ENCODE results near the gene ALK. TPM values are rescaled to one million over a fixed set of nuclear protein-coding genes. Genes with fewer than 3 reads are reported as not detected.

ALK gene
- total and polyA plus RNA-seq, 12 donors = 0.09 to 1.8 (median 0.53) TPM; not detected in 1

DNA sequence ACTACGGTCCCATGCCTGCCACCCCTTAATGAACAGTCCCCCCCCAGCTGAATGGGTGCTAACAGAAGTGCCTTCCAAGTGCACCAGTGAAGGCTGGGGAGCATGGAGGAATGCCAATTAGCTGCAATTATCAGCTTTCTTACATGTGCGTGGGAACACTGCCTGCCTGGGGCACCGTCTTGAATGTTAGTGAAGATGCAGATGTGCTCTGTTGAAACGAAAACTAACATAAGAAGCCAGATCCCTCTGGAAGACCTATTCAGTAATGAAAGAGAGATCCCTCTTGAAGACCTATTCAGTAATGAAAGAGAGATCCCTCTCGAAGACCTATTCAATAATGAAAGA is 651.6 kb downstream of the ALK start:
- no peak overlapping the region for H3K27ac ChIP-seq
- no peak for TF ChIP-seq POLR2A (IDR thresholded peaks at IDR 0.05)
- TF ChIP-seq, protein P1, sequence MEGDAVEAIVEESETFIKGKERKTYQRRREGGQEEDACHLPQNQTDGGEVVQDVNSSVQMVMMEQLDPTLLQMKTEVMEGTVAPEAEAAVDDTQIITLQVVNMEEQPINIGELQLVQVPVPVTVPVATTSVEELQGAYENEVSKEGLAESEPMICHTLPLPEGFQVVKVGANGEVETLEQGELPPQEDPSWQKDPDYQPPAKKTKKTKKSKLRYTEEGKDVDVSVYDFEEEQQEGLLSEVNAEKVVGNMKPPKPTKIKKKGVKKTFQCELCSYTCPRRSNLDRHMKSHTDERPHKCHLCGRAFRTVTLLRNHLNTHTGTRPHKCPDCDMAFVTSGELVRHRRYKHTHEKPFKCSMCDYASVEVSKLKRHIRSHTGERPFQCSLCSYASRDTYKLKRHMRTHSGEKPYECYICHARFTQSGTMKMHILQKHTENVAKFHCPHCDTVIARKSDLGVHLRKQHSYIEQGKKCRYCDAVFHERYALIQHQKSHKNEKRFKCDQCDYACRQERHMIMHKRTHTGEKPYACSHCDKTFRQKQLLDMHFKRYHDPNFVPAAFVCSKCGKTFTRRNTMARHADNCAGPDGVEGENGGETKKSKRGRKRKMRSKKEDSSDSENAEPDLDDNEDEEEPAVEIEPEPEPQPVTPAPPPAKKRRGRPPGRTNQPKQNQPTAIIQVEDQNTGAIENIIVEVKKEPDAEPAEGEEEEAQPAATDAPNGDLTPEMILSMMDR (IDR thresholded peaks at IDR 0.05) = no peak
- H3K9me3 ChIP-seq (replicated peaks in 1 of 3) = no peaks in the 10 kb centered on the region
- no peak overlapping the region for H3K4me3 ChIP-seq
- H3K36me3 ChIP-seq (replicated peaks in 1 of 2) = no peaks in the 10 kb centered on the region
- intact Hi-C loops (cut with DNase I) = no loop called here
- H3K4me1 ChIP-seq (replicated peaks in 1 of 2) = no peaks in the 10 kb centered on the region
- DNase-seq = no peak
- no peaks in the 10 kb centered on the region for H3K27me3 ChIP-seq
- WGBS, 4 donors = 78 to 82% (median 79%) methylated on average over 5 of the region's 5 CpGs

DNA sequence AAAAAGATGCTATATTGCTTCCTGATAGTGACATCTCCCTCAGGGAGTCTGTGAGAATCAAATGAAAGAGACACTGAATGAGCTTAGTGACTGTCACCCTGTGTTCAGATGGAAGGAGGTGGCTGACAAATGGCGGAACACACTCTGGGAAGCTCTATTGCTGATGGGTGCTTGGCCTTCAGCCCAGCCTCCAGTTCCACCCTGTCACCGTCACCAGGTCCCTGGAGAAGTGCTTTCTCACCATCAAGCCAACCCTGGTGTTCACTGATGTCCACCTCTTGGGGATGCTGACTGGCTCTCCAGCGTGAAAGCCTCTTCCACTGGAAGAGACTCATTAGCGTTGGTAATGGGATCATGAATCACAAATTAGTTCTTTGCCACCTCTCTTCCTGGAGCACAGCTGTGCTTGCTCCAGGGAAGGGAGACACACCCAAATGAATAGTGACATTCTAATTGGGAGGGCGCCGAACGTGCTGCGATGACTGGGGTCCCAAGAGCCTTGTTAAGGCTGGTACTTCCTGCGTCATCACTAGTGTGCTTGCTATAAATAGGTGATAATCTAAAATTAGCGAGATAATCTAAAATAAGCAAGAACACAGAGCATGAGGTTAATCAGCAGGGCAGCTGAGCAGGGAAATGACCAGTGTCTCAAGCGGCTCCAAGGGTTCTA is 652.2 kb downstream of the ALK start:
- TF ChIP-seq, protein P1 (IDR thresholded peaks at IDR 0.05) = no peak
- TF ChIP-seq POLR2A (IDR thresholded peaks at IDR 0.05) = no peak
- no peaks in the 10 kb centered on the region for H3K9me3 ChIP-seq (replicated peaks in 1 of 3)
- intact Hi-C loops (cut with DNase I) = no loop called here
- H3K36me3 ChIP-seq (replicated peaks in 1 of 2) = no peaks in the 10 kb centered on the region
- no peaks in the 10 kb centered on the region for H3K4me1 ChIP-seq (replicated peaks in 1 of 2)
- DNase-seq = no peak
- no peaks in the 10 kb centered on the region for H3K27me3 ChIP-seq
- H3K27ac ChIP-seq = no peak overlapping the region
- H3K4me3 ChIP-seq = no peak overlapping the region
- WGBS, 4 donors = 79 to 91% (median 85%) methylated on average over 11 of the region's 11 CpGs

DNA sequence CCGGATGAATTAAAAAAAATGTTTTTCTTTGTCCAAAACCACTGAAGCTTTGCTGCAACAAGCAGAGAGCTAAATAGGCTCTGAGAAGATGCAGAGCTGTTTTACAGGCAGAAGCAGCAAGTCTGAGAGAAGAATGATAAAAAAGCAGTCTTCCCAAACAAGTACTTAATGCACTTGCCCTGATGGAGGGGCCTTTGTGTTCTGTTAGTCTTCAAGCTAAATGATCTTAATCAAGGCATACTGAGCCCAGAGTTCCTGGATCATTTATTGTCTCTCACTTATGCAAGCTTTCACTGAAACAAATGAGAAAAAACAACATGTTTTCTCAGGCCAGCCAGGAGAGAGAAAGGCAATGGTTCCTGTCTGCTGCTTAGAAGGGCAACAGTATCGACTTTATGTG is 653.7 kb downstream of the ALK start:
- Histone ChIP-seq H3K27me3 (no peaks in the 10 kb centered on the region), H3K4me3 (no peak overlapping the region), H3K4me1 (replicated peaks in 1 of 2) (no peaks in the 10 kb centered on the region), H3K27ac (no peak overlapping the region), H3K36me3 (replicated peaks in 1 of 2) (no peaks in the 10 kb centered on the region), H3K9me3 (replicated peaks in 1 of 3) (no peaks in the 10 kb centered on the region)
- intact Hi-C loops (cut with DNase I) = no loop called here
- WGBS, 4 donors = 21 to 36% (median 34%) methylated on average over 2 of the region's 2 CpGs
- no peak for DNase-seq
- no peak for TF ChIP-seq POLR2A (IDR thresholded peaks at IDR 0.05)
- TF ChIP-seq, protein P1 (IDR thresholded peaks at IDR 0.05) = no peak

DNA sequence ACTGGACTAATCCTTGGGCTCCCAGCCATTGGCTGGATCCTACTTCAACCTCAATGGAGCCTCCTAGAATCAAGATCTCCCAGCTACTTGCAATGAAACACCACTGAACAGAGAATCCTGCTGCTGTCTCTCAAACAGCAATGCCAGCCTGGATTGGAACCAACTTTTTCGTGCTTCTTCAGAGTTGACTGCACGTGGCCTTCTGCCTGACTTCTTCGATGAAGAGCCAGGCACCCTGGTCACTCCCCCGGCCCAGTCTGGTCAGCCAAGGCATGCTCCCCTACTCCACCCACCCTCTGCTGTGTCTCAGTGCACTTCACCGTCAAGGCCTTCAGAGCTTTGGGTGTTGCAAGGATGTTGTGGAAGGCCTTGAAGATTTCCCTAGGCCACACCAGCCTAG is 657.5 kb downstream of the ALK start:
- no peaks in the 10 kb centered on the region for H3K9me3 ChIP-seq (replicated peaks in 1 of 3)
- DNase-seq = no peak
- H3K4me3 ChIP-seq = no peak overlapping the region
- TF ChIP-seq, protein P1 (IDR thresholded peaks at IDR 0.05) = no peak
- TF ChIP-seq POLR2A (IDR thresholded peaks at IDR 0.05) = no peak
- no peaks in the 10 kb centered on the region for H3K36me3 ChIP-seq (replicated peaks in 1 of 2)
- intact Hi-C loops (cut with DNase I) = no loop called here
- no peaks in the 10 kb centered on the region for H3K27me3 ChIP-seq
- peaks cover 0 to 6% of the 10 kb centered on the region in 2 donors for H3K4me1 ChIP-seq (replicated peaks in 1 of 2)
- no peak overlapping the region for H3K27ac ChIP-seq
- 95 to 98% (median 97%) methylated on average over 5 of the region's 5 CpGs for WGBS, 4 donors
